SU-DHL-6 (cell line): ENCODE measurements around the gene SMC5.

Experiments used
- H2AFZ ChIP-seq: fragments of 200-600 bp; sonication (generic); 2 replicates; pipeline ENCODE4 v1.6.1; 2014; ENCODE audit warnings: low read depth, mild to moderate bottlenecking, moderate library complexity, mixed read lengths, antibody characterized with exemption, low read length; ENCODE audit not compliant: severe bottlenecking
- H3F3A ChIP-seq: fragments of 200-600 bp; shearing (Covaris generic); 2 replicates; pipeline ENCODE4 v1.6.0; 2016; ENCODE audit warnings: antibody characterized with exemption, mild to moderate bottlenecking; ENCODE audit not compliant: insufficient read depth
- H3K27ac ChIP-seq: fragments of 200-600 bp; sonication (generic); 2 replicates; pipeline ENCODE4 v1.5.1; 2016; ENCODE audit warnings: low read depth, mild to moderate bottlenecking, low read length, moderate library complexity, mixed read lengths
- H3K27me3 ChIP-seq: fragments of 200-600 bp; sonication (generic), shearing (Covaris generic); 2 replicates; pipeline ENCODE4 v1.6.0; 2014; ENCODE audit warnings: mild to moderate bottlenecking, low read length
- H3K36me3 ChIP-seq: fragments of 200-600 bp; sonication (generic); 2 replicates; pipeline ENCODE4 v1.6.1; 2014; ENCODE audit warnings: mild to moderate bottlenecking, low read length, mixed read lengths
- H3K4me2 ChIP-seq: fragments of 300-600, 200-600 bp; shearing (Covaris generic), sonication (generic); 2 replicates; pipeline ENCODE4 v1.6.0; 2014; ENCODE audit warnings: low read length, low read depth, mild to moderate bottlenecking; ENCODE audit not compliant: poor library complexity, severe bottlenecking
- H3K4me3 ChIP-seq: fragments of 200-600 bp; sonication (generic); 2 replicates; pipeline ENCODE4 v1.5.1; 2014; ENCODE audit warnings: antibody characterized with exemption, low read length, mild to moderate bottlenecking, mixed read lengths; ENCODE audit not compliant: insufficient read depth, poor library complexity, severe bottlenecking
- H3K79me2 ChIP-seq: fragments of 200-600 bp; sonication (generic); 2 replicates; pipeline ENCODE4 v1.6.1; 2014; ENCODE audit warnings: mild to moderate bottlenecking, low read length, moderate library complexity; ENCODE audit not compliant: insufficient read depth
- H3K9ac ChIP-seq: fragments of 200-600 bp; sonication (generic); 2 replicates; pipeline ENCODE4 v1.7.0; 2014; ENCODE audit warnings: mild to moderate bottlenecking, low read length
- H3K9me2 ChIP-seq: fragments of 200-600 bp; sonication (generic); replicated peaks from 2 replicates; pipeline ENCODE4 v1.6.1; 2014; ENCODE audit warnings: low read length; ENCODE audit not compliant: insufficient read depth
- H3K9me3 ChIP-seq: fragments of 200-600 bp; sonication (generic); 2 replicates; pipeline ENCODE4 v1.6.1; 2014; ENCODE audit warnings: low read length, mixed read lengths; ENCODE audit not compliant: insufficient read depth
- H4K20me1 ChIP-seq: fragments of 200-600 bp; sonication (generic); 2 replicates; pipeline ENCODE4 v1.6.1; 2014; ENCODE audit warnings: low read depth, mild to moderate bottlenecking, antibody characterized with exemption, low read length, moderate library complexity, mixed read lengths
- EZH2phosphoT487 ChIP-seq: fragments of 200-600 bp; sonication (generic), shearing (Covaris generic); conservative IDR thresholded peaks from 2 replicates; pipeline ENCODE4 v1.6.1; 2018; ENCODE audit warnings: mild to moderate bottlenecking, antibody characterized with exemption, low read length, moderate library complexity, mixed read lengths
- TF ChIP-seq, protein P1 (sequence below): fragments of 200-600 bp; sonication (generic); IDR thresholded peaks from one replicate; pipeline ENCODE4 v1.5.1; 2017; ENCODE audit warnings: antibody characterized with exemption, mild to moderate bottlenecking, low read length, moderate library complexity; ENCODE audit not compliant: insufficient read depth, poor library complexity, severe bottlenecking

Gene SMC5

DNA sequence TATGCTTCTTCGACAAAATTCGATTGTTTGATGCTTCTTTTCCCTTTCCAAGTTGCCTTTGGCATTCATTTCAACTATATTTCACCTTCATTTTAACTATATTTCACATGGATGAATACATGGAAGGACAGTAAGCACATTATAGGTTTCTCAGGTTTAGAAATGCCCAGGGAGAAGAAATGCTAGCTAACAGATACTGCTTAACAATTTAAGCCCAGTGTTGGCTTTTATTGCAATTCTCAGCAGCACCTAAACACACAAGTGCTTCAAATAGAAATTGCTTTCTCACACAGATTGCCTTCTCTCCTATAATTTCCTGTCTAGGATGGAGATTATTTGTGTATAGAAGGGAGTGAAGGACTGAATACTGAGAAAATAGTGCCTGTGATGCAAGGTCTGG lies 30.2 kb upstream of the SMC5 start:
- no peak overlapping the region for H2AFZ ChIP-seq
- H3K27ac ChIP-seq = no peak overlapping the region
- H4K20me1 ChIP-seq = no peaks in the 10 kb centered on the region
- H3K9ac ChIP-seq = no peak overlapping the region
- TF ChIP-seq EZH2phosphoT487 = no peak
- TF ChIP-seq, protein P1, sequence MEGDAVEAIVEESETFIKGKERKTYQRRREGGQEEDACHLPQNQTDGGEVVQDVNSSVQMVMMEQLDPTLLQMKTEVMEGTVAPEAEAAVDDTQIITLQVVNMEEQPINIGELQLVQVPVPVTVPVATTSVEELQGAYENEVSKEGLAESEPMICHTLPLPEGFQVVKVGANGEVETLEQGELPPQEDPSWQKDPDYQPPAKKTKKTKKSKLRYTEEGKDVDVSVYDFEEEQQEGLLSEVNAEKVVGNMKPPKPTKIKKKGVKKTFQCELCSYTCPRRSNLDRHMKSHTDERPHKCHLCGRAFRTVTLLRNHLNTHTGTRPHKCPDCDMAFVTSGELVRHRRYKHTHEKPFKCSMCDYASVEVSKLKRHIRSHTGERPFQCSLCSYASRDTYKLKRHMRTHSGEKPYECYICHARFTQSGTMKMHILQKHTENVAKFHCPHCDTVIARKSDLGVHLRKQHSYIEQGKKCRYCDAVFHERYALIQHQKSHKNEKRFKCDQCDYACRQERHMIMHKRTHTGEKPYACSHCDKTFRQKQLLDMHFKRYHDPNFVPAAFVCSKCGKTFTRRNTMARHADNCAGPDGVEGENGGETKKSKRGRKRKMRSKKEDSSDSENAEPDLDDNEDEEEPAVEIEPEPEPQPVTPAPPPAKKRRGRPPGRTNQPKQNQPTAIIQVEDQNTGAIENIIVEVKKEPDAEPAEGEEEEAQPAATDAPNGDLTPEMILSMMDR = no peak
- H3K4me2 ChIP-seq = no peak overlapping the region
- no peaks in the 10 kb centered on the region for H3F3A ChIP-seq
- H3K36me3 ChIP-seq = no peaks in the 10 kb centered on the region
- no peaks in the 10 kb centered on the region for H3K9me2 ChIP-seq
- no peaks in the 10 kb centered on the region for H3K9me3 ChIP-seq
- H3K27me3 ChIP-seq = no peaks in the 10 kb centered on the region
- H3K4me3 ChIP-seq = no peak overlapping the region
- H3K79me2 ChIP-seq = no peaks in the 10 kb centered on the region

DNA sequence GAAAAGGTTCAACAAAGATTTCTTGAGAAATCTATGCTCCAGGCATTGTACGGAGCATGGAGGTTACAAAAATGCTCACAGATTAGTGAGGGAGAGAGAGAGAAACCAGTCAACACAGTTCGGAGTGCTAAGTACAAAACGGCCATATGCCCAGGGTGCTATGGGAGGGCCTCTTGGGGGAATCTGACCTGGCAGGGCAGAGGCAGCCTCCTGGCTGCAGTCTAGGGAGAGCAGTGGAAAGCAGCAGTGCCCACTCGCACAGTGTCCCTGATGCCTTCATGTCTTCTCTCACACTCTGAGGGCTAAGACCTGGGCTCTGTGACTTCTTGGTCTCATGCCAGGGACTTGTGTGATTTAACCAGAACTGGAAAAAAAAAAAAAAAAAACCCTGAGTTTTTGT lies 29.8 kb upstream of the SMC5 start:
- Histone ChIP-seq H3K27me3 (no peaks in the 10 kb centered on the region), H3F3A (no peaks in the 10 kb centered on the region), H3K79me2 (no peaks in the 10 kb centered on the region), H3K4me2 (no peak overlapping the region), H3K9me3 (no peaks in the 10 kb centered on the region), H3K27ac (no peak overlapping the region), H2AFZ (no peak overlapping the region), H3K9me2 (no peaks in the 10 kb centered on the region), H4K20me1 (no peaks in the 10 kb centered on the region), H3K9ac (no peak overlapping the region), H3K4me3 (no peak overlapping the region), H3K36me3 (no peaks in the 10 kb centered on the region)
- no peak for TF ChIP-seq EZH2phosphoT487
- TF ChIP-seq, protein P1 = no peak

DNA sequence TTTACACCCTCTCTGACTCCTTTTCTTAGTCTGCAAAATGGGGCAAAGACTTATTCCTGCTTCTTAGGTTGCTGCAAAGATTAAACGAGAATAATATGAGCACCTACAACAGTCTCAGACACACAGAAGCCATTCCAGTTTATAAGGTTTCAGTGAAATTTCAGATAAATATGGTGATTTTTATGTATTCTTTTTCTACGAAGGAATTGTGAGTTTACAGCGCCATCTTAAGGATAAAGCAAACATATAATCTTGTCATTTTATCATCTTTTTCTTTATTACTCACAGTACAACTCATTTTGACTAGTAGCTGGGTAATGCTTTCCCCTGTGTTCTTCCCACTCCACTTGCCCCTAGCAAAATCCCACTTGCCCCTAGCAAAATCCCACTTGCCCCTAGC lies 29.2 kb upstream of the SMC5 start:
- no peaks in the 10 kb centered on the region for H3F3A ChIP-seq
- no peaks in the 10 kb centered on the region for H3K27me3 ChIP-seq
- no peak overlapping the region for H3K4me2 ChIP-seq

More for the DNA sequence above, 29.2 kb upstream of the SMC5 start:
- no peaks in the 10 kb centered on the region for H3K9me3 ChIP-seq
- TF ChIP-seq EZH2phosphoT487 = no peak
- TF ChIP-seq, protein P1 = no peak
- H3K79me2 ChIP-seq = no peaks in the 10 kb centered on the region
- H2AFZ ChIP-seq = no peak overlapping the region
- no peak overlapping the region for H3K27ac ChIP-seq
- H3K9me2 ChIP-seq = no peaks in the 10 kb centered on the region
- H4K20me1 ChIP-seq = no peaks in the 10 kb centered on the region
- H3K36me3 ChIP-seq = no peaks in the 10 kb centered on the region
- H3K4me3 ChIP-seq = no peak overlapping the region
- no peak overlapping the region for H3K9ac ChIP-seq
